HL-60 (cell line): ENCODE measurements around the gene OGFOD3.

ENCODE experiments used
- DNase-seq, 2 experiments: peaks; one replicate each; pipeline ENCODE4 v3.0.0-alpha.2; 2010 to 2020; ENCODE audit warnings: low read depth in 1 of 2, low spot score in 1 of 2
- H3K27ac ChIP-seq: fragments of 250-450 bp; sonication (Bioruptor Pico); replicated peaks from 2 replicates; pipeline ENCODE4 v1.5.1; 2020; ENCODE audit warnings: mild to moderate bottlenecking, moderate library complexity
- H3K27me3 ChIP-seq: fragments of 250-450 bp; sonication (Bioruptor Pico); 2 replicates; pipeline ENCODE4 v1.5.1; 2021; ENCODE audit warnings: mild to moderate bottlenecking, moderate library complexity; ENCODE audit not compliant: insufficient read depth, poor library complexity, severe bottlenecking
- H3K4me3 ChIP-seq: replicated peaks from 2 replicates; pipeline ENCODE4 v1.5.1; 2011; ENCODE audit warnings: mild to moderate bottlenecking, control low read depth, low read length; ENCODE audit not compliant: insufficient read depth
- GABPA ChIP-seq: IDR thresholded peaks from 2 replicates; pipeline ENCODE4 v1.6.1; 2012; ENCODE audit warnings: low read depth
- POLR2AphosphoS5 ChIP-seq: IDR thresholded peaks from 2 replicates; pipeline ENCODE4 v1.6.1; 2012; ENCODE audit warnings: low read depth
- SPI1 ChIP-seq: IDR thresholded peaks from 2 replicates; pipeline ENCODE4 v1.6.1; 2012; ENCODE audit warnings: low read depth, mild to moderate bottlenecking, borderline replicate concordance
- TF ChIP-seq, protein P1 (sequence below): IDR thresholded peaks from one replicate; pipeline ENCODE4 v1.5.1; 2011; ENCODE audit warnings: low read length, control low read depth, inconsistent platforms; ENCODE audit not compliant: insufficient read depth
- TF ChIP-seq, protein P2 (sequence below): IDR thresholded peaks from 2 replicates; pipeline ENCODE4 v1.6.1; 2012; ENCODE audit warnings: low read depth; ENCODE audit not compliant: insufficient replicate concordance

Gene OGFOD3

DNA sequence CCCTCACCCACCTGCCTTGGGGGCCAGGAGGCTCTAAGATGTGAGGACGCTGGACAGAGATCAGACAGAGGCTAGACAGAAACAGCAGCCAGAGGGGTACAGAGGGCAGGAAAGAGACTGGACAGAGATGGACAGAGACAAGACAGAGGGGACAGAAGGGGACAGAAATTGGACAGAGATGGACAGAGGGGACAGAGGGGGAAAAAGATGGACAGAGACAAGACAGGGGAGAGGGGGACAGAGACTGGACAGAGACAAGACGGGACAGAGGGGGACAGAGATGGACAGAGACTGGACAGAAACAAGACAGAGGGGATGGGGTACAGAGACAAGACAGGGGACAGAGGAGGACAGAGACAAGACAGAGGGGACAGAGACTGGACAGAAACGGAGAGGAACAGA is 30.7 kb downstream of the OGFOD3 start:
- H3K27me3 ChIP-seq = no peaks in the 10 kb centered on the region
- no peak overlapping the region for H3K4me3 ChIP-seq
- no peak for DNase-seq
- TF ChIP-seq POLR2AphosphoS5 (no peak), SPI1 (no peak), GABPA (no peak)
- TF ChIP-seq, protein P1, sequence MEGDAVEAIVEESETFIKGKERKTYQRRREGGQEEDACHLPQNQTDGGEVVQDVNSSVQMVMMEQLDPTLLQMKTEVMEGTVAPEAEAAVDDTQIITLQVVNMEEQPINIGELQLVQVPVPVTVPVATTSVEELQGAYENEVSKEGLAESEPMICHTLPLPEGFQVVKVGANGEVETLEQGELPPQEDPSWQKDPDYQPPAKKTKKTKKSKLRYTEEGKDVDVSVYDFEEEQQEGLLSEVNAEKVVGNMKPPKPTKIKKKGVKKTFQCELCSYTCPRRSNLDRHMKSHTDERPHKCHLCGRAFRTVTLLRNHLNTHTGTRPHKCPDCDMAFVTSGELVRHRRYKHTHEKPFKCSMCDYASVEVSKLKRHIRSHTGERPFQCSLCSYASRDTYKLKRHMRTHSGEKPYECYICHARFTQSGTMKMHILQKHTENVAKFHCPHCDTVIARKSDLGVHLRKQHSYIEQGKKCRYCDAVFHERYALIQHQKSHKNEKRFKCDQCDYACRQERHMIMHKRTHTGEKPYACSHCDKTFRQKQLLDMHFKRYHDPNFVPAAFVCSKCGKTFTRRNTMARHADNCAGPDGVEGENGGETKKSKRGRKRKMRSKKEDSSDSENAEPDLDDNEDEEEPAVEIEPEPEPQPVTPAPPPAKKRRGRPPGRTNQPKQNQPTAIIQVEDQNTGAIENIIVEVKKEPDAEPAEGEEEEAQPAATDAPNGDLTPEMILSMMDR = no peak
- TF ChIP-seq, protein P2, sequence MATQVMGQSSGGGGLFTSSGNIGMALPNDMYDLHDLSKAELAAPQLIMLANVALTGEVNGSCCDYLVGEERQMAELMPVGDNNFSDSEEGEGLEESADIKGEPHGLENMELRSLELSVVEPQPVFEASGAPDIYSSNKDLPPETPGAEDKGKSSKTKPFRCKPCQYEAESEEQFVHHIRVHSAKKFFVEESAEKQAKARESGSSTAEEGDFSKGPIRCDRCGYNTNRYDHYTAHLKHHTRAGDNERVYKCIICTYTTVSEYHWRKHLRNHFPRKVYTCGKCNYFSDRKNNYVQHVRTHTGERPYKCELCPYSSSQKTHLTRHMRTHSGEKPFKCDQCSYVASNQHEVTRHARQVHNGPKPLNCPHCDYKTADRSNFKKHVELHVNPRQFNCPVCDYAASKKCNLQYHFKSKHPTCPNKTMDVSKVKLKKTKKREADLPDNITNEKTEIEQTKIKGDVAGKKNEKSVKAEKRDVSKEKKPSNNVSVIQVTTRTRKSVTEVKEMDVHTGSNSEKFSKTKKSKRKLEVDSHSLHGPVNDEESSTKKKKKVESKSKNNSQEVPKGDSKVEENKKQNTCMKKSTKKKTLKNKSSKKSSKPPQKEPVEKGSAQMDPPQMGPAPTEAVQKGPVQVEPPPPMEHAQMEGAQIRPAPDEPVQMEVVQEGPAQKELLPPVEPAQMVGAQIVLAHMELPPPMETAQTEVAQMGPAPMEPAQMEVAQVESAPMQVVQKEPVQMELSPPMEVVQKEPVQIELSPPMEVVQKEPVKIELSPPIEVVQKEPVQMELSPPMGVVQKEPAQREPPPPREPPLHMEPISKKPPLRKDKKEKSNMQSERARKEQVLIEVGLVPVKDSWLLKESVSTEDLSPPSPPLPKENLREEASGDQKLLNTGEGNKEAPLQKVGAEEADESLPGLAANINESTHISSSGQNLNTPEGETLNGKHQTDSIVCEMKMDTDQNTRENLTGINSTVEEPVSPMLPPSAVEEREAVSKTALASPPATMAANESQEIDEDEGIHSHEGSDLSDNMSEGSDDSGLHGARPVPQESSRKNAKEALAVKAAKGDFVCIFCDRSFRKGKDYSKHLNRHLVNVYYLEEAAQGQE = no peak
- H3K27ac ChIP-seq = no peak overlapping the region

DNA sequence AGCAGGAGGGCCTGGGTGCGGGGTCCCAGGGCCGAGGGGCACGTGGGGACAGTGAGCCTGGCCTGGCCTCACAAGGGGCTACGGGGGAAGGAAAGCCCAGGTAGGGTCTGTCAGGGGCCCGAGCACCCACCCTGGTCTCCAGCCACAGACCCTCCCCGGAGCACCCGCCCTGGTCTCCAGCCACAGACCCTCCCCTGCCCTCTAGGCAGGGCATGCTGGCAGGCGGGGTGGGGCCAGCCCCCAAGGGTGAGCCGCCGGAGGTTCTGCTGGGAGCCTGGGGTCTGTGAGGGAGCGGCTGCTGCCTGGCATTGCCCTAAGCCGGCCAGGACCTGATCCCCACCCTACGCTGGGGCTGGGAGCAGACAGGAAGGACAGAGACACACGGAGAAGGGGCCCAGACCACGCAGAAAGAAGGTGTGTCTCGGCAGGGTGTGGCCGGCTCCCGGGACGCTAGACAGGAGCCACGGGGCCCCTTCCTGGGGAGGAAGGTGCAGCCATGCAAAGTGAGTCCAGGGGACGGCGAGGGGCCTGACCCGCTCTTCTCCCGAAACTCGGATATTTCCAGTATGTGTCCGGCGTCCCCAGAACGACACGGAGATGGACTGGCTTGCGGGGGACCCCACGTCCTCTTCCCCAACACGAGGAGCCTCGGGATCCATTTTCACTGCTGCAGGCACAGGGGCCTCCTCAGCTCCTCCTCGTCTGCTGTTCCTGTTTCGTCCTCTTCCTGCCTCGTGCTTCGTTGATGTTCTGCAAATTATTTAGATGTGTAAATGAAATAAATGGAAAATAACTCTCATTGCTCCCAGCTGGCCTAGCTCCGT is 31.3 kb downstream of the OGFOD3 start:
- DNase-seq = peak in 1 of 2 experiments; percentile 30
- Histone ChIP-seq H3K4me3 (no peak overlapping the region), H3K27me3 (no peaks in the 10 kb centered on the region), H3K27ac (no peak overlapping the region)
- TF ChIP-seq GABPA (no peak), POLR2AphosphoS5 (no peak), SPI1 (peak; percentile 45; the same call in 1 of the 2 replicates)
- TF ChIP-seq, protein P1 = no peak
- TF ChIP-seq, protein P2 = no peak

DNA sequence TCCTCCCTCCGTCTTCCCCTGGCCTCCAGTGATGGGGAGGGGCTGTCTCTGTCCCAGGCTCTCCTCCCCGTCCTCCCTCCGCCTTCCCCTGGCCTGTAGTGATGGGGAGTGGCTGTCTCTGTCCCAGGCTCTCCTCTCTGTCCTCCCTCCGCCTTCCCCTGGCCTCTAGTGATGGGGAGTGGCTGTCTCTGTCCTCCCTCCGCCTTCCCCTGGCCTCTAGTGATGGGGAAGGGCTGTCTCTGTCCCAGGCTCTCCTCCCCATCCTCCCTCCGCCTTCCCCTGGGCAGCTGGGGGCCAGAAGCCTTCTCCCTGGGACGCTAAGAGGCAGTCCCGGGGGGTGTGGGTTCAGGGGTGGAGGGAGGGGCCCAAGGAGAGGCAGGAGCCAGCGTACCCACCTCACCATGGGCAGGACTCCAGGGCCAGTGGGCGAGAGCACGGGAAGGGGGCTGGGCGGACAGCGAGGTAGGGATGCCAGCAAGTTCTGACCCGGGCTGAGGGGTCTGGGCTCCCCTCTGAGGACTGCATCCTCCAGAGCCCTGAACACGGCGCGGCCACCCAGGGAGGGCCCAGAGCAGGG is 32.0 kb downstream of the OGFOD3 start:
- no peak overlapping the region for H3K4me3 ChIP-seq
- H3K27ac ChIP-seq = no peak overlapping the region
- H3K27me3 ChIP-seq = no peaks in the 10 kb centered on the region
- TF ChIP-seq, protein P1 = no peak
- TF ChIP-seq, protein P2 = no peak
- TF ChIP-seq POLR2AphosphoS5 = no peak
- no peak for TF ChIP-seq SPI1
- no peak for TF ChIP-seq GABPA
- no peak for DNase-seq
